Esophagus squamous epithelium (tissue), 4 donors: ENCODE results near the gene SLC2A6.

ENCODE experiments used
- CTCF ChIP-seq, 6 experiments: fragments of 450-650 bp in 4 of 6; fragments of 200-600 bp in 2 of 6; sonication (generic) in 2 of 6; IDR thresholded peaks; one replicate each; pipeline ENCODE4 v1.5.1; 2016 to 2019; ENCODE audit warnings: antibody characterized with exemption in 6 of 6, mild to moderate bottlenecking in 4 of 6, moderate library complexity in 4 of 6
- POLR2A ChIP-seq, 4 donors: fragments of 450-650 bp; IDR thresholded peaks; one replicate each; pipeline ENCODE4 v1.6.1; 2017; ENCODE audit warnings: antibody characterized with exemption in 4 of 4, mild to moderate bottlenecking in 4 of 4, moderate library complexity in 3 of 4

- TF ChIP-seq CTCF (IDR thresholded peaks at IDR 0.05), result no peak
- TF ChIP-seq POLR2A (IDR thresholded peaks at IDR 0.05), result no peak
Measured at GRCh38 chr9:133520121-133520835, 41.4 kb upstream of the SLC2A6 start.
